RWPE1 (cell line): ENCODE measurements around the gene PLEKHH1.
A peak's percentile ranks its signal among the peaks of the same experiment; 100 is the strongest.

Source experiments
- CTCF ChIA-PET: fragments of 350-600 bp; sonication (Branson Sonifier 250); formaldehyde crosslinking; extraction: SDS; loops from one replicate; lab custom pipeline; 2021; lab: Yijun Ruan, JAX
- POLR2A ChIA-PET: fragments of 400-600 bp; formaldehyde crosslinking; extraction: SDS; loops from one replicate; lab custom pipeline; 2020; ENCODE audit warnings: antibody characterized with exemption; ENCODE audit not compliant: low non-redundant PET; lab: Yijun Ruan, JAX
- DNase-seq: peaks from one replicate; pipeline ENCODE4 v3.0.0; 2012; ENCODE audit warnings: low spot score
- H3K27ac ChIP-seq: fragments of 450-650 bp; 2 replicates; pipeline ENCODE4 v1.5.1; 2017
- CTCF ChIP-seq: fragments of 450-650 bp; conservative IDR thresholded peaks from 2 replicates; pipeline ENCODE4 v1.5.1; 2017; ENCODE audit warnings: low read depth, mild to moderate bottlenecking

The PLEKHH1 gene

GRCh38 chr14:67532998-67533753 is at the start of gene PLEKHH1:
Gene PLEKHH1, plus strand, starts transcription at chr14:67533290. Its CDS starts 8,578 bp downstream, at chr14:67541868.
- CTCF ChIA-PET: interaction anchor here (0.6 to 1.2 kb wide), 6 partner anchors 10 to 384 kb away, joined by 3 to 7 read pairs (median 6); no protein-coding TSS in a partner anchor
- POLR2A ChIA-PET: interaction anchor here (0.6 kb wide), 1 partner anchor 30 kb away, joined by 4 read pairs; no protein-coding TSS in a partner anchor
- peak within 1 kb of the TSS; percentile 36 for H3K27ac ChIP-seq

GRCh38 chr14:67483579-67484285 is 49.4 kb upstream of the PLEKHH1 start:
- no peak overlapping the region for H3K27ac ChIP-seq
- DNase-seq: no peak
- no peak for TF ChIP-seq CTCF
- POLR2A ChIA-PET: no interaction called here
- CTCF ChIA-PET: no interaction called here

More at GRCh38 chr14:67532998-67533753, at the start of gene PLEKHH1:
- 0 out of 2 replicates have a peak, but pooled peaks have one; percentile 4 for TF ChIP-seq CTCF
- peak; percentile 76 for DNase-seq

GRCh38 chr14:67485501-67486095 is 47.5 kb upstream of the PLEKHH1 start:
- POLR2A ChIA-PET: no interaction called here
- no peak overlapping the region for H3K27ac ChIP-seq
- CTCF ChIA-PET: no interaction called here
- TF ChIP-seq CTCF: no peak
- no peak for DNase-seq

GRCh38 chr14:67486890-67487289 is 46.2 kb upstream of the PLEKHH1 start:
- H3K27ac ChIP-seq: no peak overlapping the region
- POLR2A ChIA-PET: no interaction called here
- DNase-seq: no peak
- TF ChIP-seq CTCF: no peak
- CTCF ChIA-PET: interaction anchor here (0.6 kb wide), 1 partner anchor 20 kb away, joined by 3 read pairs; no protein-coding TSS in a partner anchor

- no peak for DNase-seq
- no peak for TF ChIP-seq CTCF
- POLR2A ChIA-PET: no interaction called here
- H3K27ac ChIP-seq: no peak overlapping the region
- CTCF ChIA-PET: no interaction called here
Observed at GRCh38 chr14:67487332-67487731, 45.8 kb upstream of the PLEKHH1 start.
